NCI-H1417 (cell line): ENCODE data around the gene GANC.
"Not testable (repeated sequence)": the region's sequence is repeated elsewhere in the genome, so short reads cannot be mapped to it uniquely, and the experiment has no call there.

Experiments
- DNase-seq, 3 experiments: peaks; one replicate each; lab custom pipeline; 2025; lab: John Stamatoyannopoulos, UW

The GANC gene

GRCh38 chr15:42272939-42273899, at the start of gene GANC, which contains the start of gene TMEM87A:
TSS of gene GANC (plus strand) at chr15:42273201. CDS start at chr15:42274482, 1,281 bp downstream.
TSS of gene TMEM87A (minus strand) at chr15:42273433. CDS start at chr15:42273398, 35 bp downstream.
- peak; percentile 93 to 98 (median 94) for DNase-seq

GRCh38 chr15:42226648-42227047, 46.4 kb upstream of the GANC start:
- DNase-seq, result no peak

DNA sequence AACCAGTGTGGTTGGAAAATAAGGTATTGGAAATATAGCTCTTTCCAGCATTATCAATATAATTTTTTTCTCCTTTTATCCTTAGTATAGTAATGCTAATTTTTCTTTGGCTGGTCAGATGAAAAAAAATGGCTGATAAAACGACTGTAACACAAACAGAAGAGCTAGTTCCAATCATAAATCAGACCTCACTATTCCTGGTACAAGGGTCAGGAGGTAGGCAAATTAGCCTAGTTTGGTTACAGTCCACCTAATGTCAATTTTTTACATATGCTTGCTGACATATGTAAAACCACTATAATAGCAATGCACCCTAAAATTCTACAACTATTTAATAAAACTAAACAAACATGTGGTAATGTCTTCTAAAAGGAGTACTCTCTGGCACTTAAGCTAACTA, 45.0 kb upstream of the GANC start:
- DNase-seq, result no peak

DNA sequence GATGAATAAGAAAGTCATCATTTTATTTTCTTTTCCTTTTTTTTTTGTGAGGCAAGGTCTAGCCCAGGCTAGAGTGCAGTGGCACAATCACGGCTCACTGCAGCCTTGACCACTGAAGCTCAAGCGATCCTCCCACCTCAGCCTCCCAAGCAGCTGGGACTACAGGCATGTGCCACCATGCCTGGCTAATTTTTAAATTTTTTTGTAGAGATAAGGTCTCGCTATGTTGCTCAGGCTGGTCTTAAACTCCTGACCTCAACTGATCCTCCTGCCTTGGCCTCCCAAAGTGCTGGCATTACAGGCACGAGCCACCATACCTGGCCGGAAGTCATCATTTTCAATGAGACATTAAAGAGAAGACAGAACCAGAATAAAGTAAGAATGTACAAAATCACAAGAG, 44.0 kb upstream of the GANC start:
- not testable (repeated sequence) for DNase-seq

- DNase-seq, result no peak
Observed at GRCh38 chr15:42231088-42231487, 41.9 kb upstream of the GANC start.

- DNase-seq, result no peak
Observed at GRCh38 chr15:42232606-42233005, 40.4 kb upstream of the GANC start.

- DNase-seq, result no peak
Observed at GRCh38 chr15:42233107-42233506, 39.9 kb upstream of the GANC start.

DNA sequence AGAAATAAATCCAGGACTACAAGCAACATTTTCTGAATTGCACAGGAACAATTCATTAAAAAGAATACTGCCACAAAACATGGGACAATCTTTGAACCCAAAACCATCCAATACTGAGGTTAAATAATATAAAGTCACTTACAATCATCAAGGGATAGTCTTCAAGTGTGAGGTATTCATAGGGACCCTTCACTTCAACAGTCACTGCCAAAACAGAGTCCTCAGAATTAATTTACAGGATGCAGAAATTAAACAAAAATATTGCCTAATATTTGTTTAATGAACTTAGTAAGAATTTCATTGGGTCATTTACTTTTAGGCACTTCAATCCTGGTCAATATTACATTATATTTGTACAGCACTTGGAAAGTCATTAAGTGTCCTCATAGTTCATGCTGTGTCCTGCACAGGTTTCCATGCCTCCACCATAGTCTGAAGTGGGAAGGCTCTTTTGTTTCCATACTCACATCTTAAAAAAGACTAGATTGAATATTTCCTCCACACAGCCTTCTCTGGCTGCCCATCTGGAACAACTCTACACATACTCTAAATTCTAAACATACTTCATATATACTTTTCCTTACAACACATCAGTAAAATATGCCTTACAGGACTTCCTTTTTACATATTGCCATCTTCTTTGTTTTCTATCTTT, 33.3 kb upstream of the GANC start:
- no peak for DNase-seq

DNA sequence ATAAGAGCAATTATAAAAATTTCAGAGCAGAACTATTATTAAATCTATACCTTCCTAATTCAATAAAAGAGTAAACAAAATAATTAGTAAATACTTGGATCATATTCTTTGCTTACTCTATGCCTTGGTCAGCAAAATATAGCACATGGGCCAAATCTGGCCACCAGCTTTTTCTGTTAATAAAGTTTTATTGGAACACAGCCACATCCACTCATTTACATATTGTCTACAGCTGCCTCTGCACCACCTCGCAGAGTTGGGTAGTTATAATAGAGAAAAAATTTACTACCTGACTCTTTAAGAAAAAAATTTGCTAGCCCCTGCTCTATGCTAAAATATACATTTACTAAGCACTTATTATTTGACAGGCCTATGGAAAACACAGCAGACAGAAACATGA, 32.2 kb upstream of the GANC start:
- no peak for DNase-seq

DNA sequence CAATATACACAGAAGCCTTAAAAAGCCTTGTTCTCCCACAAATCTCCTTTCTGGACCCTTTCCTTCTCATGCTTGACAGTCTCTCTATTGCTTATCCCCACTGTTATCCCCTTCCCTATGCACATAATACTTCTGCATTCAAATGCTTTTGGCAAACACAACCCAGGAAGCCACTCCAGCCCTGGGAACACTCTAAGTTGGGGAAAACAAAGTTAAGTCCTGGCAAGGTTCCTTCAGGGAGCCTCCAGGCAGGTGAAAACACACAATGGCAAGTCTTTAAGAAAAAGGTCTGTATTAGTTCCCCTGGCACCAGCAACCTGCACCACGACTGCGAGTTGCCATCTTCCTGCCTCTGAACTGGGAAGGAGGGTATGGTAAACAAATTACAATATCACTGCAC, 19.7 kb upstream of the GANC start:
- DNase-seq, result no peak

GRCh38 chr15:42264795-42265194, 8.2 kb upstream of the GANC start:
- no peak for DNase-seq

DNA sequence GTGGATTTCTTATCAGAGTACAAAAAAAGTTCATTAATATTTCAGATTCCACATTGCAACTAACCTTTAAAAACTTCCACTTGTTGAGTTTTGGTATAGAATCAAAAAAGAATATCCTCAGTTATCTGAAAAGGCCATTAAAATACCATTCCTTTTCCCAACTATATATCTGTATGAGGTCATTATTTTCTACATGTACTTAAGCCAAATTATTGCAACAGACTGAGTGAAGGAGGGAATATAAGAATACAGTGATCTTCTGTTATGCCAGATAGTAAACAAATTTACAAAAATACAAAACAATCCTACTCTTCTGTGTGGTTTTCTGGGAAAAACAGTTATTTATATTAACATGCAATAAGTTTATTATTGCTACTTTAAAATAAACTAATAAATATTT, 5.7 kb upstream of the GANC start:
- no peak for DNase-seq

- DNase-seq, result no peak
Observed at GRCh38 chr15:42270551-42270950, 2.5 kb upstream of the GANC start.

- no peak for DNase-seq
Observed at GRCh38 chr15:42270996-42271395, 2.0 kb upstream of the GANC start.

- DNase-seq, result peak; percentile 33 to 72 (median 58)
Observed at GRCh38 chr15:42273900-42274701, 1.1 kb downstream of the GANC start.

- peak in 1 of 3 experiments; percentile 5 for DNase-seq
Observed at GRCh38 chr15:42274702-42274989, 1.6 kb downstream of the GANC start.

DNA sequence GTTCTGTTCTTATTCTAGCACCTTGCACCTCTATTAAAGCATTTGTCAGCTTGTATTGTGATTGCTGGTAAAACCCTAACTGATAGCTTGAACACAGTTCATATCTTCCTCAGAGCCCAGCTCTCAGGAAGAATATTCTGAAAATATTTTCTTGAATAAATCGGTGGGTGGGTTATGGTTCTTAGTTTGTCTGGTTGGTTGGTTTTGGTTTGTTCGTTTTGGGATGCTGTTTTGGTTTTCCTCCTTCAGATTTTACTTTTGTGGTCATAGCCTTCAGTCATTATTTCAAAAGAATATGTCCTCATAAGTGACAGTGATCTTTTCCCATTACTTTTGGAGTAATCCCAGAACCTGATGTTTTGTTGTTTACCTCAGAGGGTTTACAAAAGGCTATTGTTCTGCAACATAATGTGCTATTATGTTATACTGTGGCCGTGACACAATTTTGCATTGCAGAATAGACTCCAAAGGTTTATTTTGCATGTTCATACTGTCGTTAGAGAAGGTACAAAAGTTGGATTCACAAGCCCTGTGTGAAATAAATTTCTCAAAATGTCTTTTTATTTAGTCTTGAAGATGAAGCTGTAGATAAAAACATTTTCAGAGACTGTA, 2.9 kb downstream of the GANC start:
- peak in 2 of 3 experiments; percentile 0 to 45 for DNase-seq

GRCh38 chr15:42276762-42277161, 3.8 kb downstream of the GANC start:
- DNase-seq, result no peak

- no peak for DNase-seq
Observed at GRCh38 chr15:42279234-42279723, 6.3 kb downstream of the GANC start.

GRCh38 chr15:42282344-42282743, 9.3 kb downstream of the GANC start:
- no peak for DNase-seq

DNA sequence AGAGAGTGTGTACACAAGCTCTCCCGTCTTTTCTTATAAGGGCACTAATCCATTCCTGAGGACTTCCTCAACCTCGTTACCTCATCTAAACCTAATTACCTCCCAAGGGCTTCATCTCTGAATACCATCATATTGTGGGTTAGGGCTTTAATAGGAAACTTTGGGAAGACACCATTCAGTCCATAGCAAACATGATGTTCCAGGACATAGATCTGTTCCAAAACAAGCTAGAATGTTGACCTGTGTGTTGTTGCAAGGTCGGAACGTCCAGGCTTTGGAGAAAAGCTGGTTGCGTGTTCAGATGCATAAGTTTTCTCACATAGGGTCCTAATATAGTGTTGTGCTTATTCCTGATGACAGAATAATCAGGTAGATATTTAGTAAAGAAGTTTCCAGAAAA, 9.9 kb downstream of the GANC start:
- DNase-seq, result no peak

- no peak for DNase-seq
Observed at GRCh38 chr15:42283671-42284070, 10.7 kb downstream of the GANC start.
